HG02588 (cell line): ENCODE measurements around the gene RO60.

Source experiments
- ATAC-seq: cut with Tn5 transposase; IDR thresholded peaks from one replicate; pipeline ENCODE4 v1.9.1; 2021; ENCODE audit warnings: mild to moderate bottlenecking, moderate library complexity; ENCODE audit not compliant: unreplicated experiment

The RO60 gene

DNA sequence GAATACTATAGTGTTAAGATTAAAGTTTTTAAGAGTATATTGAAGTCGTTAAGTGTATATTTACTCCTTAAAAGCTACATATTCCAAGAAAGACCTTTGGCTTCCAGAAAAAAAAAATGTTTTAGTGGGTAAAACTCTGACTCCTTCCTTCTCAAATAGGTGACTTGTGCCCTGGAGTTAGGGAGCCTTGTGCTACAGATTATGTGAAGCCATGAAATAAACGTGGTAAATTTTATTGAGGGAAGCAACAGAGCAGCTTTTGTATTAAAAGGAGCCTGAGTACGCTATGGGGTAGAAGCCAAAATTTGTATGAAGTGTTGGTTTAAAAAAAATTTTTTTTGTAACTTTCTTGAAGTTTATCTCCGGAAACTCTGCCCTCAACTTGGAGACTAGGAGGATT lies 994 bp downstream of the RO60 start:
- ATAC-seq: no peak

DNA sequence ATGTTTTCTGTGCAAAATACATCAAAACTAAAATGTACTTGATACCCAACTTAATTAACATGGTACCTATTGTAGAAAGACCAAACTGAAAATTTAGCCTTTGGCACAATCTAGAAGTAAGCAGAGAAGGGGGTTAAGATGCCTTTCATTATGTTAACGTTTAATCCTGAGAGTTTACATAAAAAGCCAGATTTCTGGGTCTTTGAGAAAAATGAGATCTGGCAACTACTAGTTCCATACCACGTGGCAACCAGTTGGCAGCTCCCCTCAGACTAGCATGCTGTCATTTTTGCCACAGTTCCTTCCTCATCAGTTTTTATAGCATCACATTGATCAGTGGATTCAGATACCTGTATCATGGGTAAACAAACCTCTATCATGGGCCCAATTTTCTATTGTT lies 1.5 kb downstream of the RO60 start:
- ATAC-seq: no peak

DNA sequence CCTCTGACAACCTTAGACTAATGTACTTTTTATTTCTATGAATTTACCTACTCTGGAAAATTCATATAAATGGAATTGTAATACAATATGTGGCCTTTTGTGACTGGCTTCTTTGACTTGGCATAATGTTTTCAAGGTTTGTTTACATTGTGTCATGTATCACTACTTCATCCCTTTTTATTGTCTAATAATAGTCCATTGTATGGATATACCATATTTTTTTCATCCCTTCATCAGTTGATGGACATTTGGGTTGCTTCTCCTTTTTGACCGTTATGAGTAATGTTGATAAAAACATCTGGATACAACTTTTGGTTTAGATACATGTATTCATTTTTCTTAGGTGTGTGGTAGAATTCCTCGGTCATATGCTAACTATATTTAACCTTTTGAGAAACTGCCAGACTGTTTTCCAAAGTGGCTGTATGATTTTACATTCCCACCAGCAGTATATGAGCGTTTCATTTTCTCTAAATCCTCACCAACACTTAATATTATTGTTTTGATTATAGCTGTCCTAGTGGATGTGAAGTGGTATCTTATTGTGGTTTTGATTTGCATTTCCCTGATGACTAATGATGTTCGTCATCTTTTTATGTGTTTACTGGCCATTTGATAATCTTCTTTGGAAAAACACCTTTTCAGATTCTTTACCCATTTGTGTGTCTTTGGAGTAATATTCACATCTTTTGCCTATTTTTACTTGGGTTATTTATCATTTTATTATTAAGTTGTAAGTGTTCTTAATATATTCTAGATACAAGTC lies 3.5 kb downstream of the RO60 start:
- ATAC-seq: no peak

DNA sequence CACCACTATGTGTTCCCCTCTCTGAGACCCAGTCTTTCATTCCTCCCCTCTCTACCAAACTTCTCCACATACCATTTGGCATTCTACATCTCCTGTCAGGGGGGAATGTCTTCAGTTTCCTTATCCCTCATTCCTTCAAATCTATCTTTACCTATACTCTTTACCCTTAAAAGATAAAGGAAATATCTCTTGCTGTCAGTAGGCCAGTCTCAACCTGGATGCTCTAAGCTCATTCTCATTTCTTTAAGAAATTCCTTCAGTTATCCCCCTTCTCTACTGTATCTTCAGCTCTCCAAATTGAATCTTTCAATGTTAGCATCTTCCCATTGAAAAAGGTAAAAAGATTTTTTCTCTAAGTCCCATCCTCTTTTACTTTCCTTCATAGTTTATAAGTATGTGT lies 6.5 kb downstream of the RO60 start:
- ATAC-seq: no peak

DNA sequence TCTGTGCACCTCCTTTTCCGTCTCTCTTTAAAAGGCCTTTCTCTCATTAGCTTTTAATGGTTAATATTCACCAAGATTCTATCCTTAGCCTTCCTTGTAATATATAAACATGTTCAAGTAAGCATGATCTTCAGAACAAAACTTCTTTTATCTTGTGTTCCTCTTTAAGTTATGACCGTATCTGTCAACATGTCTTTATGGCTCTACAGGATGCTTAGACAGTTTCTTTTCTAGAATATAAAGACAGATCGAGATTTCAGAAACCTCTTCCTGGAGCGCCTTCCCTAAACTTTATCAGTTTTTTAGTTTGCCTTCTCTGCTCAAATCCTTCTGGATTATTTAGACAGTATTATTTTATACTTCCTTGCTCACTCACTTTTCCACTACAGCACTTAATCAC lies 7.2 kb downstream of the RO60 start:
- ATAC-seq: no peak

DNA sequence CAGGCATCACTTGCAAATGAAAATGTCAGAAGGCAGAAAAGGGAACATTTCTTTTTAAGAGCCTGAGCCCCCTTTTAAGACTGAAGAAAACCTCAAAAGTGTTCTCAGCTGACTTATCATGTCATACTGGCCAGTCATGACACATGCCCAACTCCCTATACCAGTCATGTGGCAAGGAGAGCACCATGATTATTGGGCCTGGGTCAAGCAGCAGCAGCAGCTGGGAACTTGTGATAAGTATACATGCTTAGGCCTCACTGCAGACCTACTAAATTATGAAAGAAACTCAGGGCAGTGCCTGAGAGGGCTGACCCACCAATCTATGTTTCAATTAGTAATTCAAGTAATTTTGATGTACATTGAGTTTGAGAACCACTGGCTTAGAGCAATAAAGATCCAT lies 8.6 kb downstream of the RO60 start:
- no peak for ATAC-seq

DNA sequence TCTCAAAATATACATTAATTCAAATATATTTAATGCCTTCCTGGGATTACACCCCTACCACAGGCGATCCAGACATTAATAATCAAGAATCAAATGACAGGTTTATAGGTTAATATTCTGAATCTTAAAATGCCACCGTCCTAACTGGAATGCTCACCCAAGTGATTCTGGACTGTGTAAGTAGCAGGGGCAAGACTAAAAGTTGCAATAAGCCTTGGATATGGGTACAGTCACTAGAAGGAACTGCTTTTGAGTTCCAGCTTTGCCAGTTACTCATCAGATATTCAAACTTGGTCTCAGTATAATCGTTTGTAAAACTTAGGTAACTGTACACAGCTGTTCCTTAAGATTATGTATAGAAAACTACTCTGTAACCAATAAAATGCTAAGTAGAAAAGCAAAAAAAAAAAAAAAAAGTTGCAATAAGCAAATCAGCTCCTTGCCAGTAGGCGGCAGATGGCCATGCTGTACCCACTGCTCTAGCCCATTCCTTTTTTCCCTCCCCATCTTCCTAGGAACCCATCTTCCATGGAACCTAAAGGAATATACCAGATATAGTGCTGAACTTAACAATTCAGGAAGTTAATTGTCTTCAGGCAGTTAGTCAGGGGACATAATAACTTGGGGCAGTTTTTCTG lies 10.5 kb downstream of the RO60 start:
- ATAC-seq: peak; percentile 40

DNA sequence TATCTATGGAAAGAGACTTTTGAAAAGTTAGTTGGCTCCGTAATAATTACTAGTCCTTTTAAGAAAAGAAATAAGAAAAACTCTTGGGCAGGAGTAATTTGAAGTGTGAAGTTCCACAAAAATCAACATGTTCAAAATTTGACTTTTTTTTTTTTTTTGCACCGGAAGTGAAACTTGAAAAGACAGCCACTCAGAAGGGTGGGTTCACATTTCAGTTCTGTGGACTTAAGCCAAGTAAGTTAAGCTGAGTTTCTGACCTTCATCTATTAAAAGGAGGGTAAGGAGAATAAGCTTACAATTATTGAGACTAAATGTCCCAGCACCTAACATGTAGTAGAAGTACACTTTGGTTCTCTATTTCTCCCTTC lies 11.0 kb downstream of the RO60 start:
- ATAC-seq: no peak

DNA sequence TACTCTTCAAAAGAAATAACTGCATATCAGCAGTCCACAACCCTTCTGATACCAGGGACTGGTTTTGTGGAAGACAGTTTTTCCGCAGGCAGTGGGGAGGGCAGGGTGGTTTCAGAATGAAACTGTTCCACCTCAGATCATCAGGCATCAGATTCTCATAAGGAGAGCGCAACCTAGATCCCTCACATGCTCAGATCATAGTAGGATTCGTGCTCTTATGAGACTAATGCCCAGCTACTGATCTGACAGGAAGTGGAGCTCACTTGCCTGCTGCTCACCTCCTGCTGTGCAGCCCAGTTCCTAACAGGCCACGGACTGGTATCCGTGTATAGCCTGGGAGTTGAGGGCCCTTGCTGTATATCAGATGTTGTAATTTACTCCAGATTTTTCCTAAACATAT lies 11.5 kb downstream of the RO60 start:
- peak; percentile 79 for ATAC-seq

DNA sequence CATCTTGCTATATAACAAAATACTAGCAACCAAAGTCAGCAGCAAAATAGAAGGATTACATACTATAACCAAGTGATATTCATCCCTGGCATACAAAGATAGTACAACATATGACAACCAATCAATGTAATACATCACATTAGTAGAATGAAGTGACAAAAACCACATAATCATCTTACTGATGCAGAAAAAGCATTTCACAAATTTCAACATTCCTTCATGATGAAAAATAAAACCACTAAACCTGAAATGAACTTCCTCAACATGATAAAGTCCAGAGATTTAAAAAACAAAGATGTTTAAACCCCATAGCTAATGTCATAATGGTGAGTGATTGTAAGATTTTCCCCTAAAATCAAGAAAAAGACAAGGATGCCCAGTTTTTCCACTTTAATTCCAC lies 18.6 kb downstream of the RO60 start:
- no peak for ATAC-seq

DNA sequence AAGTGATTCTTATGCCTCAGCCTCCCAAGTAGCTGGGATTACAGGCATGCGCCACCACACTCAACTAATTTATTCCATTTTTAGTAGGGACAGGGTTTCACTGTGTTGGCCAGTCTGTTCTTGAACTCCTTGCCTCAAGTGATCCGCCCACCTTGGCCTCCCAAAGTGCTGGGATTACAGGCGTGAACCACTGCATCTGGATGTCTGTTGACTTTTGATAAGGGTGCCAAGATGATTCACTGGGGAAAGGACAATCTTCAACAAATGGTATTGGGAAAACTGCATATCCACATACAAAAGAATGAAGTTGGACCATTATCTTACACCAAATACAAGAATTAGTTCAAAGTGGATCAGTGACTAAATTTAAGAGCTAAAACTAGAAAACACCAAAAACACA lies 19.8 kb downstream of the RO60 start:
- ATAC-seq: no peak

DNA sequence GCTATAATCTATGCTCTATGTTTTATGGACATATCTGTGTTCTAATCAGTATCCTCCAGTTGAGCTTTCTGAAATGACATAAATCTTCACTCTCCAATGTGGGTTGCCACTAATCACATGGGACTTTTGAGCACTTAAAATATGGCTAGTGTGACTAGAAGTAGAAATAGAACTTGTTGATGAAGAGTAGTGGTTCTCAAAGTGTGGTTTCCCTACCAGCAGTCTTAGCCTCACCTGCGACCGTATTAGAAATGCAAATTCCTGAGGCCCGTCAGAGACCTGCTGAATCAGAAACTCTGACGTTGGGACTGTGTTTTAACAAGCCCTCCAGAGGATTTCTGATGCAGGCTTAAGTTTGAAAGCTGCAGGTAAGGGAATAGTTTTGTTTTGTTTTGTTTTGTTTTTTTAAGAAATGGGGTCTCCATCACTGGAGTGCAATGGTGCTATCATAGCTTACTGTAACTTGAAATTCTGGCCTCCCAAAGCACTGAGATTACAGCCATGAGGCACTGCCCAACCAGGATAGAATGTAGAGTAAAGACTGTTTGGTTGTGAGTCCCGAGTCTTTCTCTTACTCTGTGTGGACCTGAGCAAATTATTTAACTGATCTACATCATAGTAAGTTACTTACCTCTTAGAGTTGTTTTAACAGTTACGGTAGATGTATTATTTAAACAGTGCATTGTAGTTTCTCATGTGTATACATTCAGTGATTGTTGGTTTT lies 24.1 kb downstream of the RO60 start:
- ATAC-seq: peak; percentile 92

DNA sequence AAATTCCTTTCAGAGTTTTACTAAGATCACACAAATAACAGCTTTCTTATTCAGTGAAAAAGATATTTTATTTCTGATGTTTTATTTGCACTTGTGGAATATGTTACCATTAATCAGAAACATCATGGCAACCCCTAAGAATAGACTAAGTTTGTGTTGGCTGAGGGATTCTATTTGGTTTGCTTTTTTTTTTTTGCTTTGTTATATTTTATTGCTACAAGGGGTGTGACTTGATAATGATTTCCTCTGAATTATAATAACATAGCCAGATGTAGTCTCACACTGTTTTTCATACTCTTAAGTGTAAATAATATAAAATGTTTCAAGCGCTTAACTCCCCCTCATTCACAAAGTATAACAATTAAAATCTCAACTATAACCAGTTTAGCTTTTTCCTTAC lies 25.9 kb downstream of the RO60 start:
- no peak for ATAC-seq

DNA sequence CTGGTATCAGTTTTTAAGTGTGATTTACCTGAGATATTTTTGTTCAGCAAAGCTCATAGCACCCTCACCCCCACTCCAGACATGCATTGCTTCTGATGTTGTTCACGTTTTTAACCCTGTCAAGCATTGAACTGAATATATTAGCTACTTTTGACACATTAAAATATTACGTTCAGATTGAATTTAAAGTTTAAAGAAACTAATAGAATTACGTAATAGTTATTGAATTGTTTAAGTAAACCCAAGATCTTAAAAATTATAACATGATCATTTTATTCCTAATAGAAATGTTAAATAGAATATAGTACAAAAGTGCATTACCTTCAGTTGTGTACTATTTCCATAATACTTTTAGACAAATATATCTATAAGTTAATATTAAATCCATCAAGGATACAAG lies 26.9 kb downstream of the RO60 start:
- no peak for ATAC-seq

DNA sequence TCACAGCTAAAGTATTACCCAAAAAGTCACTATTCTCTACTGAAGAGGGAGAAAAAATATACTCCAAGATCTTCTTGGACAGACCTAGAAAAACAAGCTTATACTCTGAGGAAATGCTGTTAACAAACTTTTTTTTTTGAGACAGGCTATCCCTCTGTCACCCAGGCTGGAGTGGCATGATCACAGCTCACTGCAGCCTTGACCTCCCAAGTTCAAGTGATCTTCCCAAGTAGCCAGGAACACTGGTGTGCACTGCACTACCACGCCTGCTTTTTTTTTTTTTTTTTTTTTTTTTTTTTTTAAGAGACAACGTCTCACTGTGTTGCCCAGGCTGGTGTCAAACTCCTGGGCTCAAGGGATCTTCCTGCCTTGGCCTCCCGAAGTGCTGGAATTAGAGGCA lies 28.5 kb downstream of the RO60 start:
- no peak for ATAC-seq

DNA sequence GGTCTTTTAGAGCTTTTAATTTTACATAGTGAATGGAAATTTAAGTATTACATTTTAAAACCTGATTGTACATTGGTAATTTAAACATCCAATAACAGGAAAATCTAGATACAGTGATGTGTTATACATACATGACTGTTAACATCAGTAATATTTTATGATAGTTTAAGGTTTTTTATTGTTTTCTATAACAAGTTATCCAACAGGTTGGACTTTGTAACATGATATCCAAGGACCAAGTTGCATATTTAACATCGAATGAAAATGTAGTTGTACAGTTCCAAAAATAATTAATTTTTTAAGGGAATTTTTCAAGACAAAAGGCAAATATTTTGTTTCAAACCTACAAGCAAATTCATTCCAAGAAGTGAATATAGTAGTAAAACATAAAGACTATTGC lies 31.5 kb downstream of the RO60 start:
- no peak for ATAC-seq

DNA sequence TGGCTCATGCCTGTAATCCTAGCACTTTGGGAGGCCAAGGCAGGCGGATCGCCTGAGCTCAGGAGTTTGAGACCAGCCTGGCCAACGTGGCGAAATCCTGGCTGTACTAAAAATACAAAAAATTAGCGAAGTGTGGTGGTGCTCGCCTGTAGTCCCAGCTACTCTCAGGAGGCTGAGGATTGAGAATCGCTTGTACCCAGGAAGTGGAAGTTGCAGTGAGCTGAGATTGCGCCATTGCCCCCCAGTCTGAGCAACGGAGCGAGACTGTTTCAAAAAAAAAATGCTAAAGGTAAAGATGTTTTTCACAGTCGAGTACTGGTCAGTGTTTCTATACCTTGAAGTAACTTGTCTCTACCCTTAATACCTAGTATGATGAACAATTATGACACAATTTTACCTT lies 34.7 kb downstream of the RO60 start:
- ATAC-seq: no peak

DNA sequence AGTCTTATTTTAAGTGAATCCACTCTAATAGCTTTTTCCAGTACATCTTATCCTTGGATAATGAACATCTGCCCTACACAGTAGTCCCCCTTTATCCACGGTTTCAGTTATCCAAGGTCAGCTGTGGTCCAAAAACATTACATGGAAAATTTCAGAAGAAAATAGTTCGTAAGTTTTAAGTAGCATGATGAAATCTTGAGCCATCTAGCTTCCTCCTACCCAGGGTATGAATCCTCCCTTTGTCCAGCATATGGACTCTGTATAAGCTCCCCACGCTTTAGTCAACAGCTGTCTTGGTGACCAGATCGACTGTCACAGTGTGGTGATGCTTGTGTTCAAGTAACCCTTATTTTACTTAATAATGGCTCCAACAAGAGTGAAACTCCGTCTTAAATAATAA lies 43.2 kb downstream of the RO60 start:
- ATAC-seq: no peak

DNA sequence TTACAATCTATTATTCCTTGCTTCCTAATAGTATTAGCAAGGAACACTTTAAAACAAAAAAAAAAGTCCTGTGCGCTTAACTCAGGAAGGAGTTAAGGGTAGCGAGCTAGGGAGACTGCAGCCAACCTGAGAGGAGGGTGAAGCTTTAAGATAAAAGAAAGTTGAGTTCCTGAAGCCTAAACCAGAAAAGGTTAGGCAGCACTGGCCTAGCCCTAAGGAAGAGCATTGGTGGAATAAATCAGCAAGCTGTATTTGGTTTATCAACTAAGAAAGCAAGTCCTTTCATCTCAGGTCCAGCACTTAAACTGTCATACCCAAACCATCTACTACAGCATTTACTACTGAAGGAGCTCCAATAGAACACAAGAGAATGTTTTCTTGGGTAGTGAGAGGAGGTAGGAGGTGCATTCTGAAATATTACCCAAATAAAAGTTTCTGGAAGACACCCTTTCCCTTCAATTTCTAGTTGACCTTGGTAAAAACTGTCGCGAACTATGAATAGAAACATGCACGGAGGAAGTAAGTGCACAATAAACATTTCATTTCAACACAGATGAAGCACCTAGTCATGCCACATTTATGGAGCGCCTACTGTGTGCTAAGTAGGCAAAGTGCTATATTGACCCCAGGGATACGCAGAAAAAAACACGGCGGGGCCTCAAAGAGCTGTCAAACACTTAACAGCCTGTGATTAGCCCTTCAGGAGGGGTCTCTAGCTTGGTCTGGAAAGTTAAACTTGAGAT lies 44.5 kb downstream of the RO60 start:
- no peak for ATAC-seq

DNA sequence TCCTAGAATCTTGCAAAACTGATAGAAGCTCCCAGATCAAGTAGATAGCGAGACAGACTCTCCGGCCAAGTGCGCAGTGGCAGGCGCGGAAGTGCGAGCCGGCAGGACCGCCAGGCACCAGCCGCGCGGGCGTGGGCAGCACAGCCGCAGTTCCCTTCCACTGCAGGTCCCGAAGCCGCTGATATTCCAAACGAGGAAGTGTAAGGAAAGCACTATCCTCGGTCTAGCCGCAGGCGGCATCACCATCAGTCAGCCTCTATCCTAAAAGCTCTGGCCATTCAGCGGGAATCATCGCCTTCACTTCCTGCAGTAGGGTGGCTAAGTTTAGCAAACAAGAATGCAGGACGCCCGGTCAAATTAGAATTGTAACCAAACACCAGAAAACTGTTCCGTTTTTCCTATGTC lies 45.1 kb downstream of the RO60 start:
- ATAC-seq: peak; percentile 39
